Breast epithelium (tissue), 4 donors: ENCODE data around the gene DHDH. TPM values are rescaled to one million over a fixed set of nuclear protein-coding genes. Genes with fewer than 3 reads are reported as not detected.
"Not testable (repeated sequence)": the region's sequence is repeated elsewhere in the genome, so short reads cannot be mapped to it uniquely, and the experiment has no call there.

ENCODE experiments used
- DNase-seq, 2 donors: peaks; one replicate each; pipeline ENCODE4 v3.0.0-alpha.2; 2019; ENCODE audit warnings: low spot score in 2 of 2
- H3K27ac ChIP-seq, 2 donors: fragments of 200-600 bp; sonication (generic) in 1 of 2; one replicate each; pipeline ENCODE4 v1.5.1; 2016 to 2019; ENCODE audit warnings: mild to moderate bottlenecking in 1 of 2
- H3K27me3 ChIP-seq, 2 donors: fragments of 200-600 bp; sonication (generic) in 1 of 2; one replicate each; pipeline versions ENCODE4 v1.5.1 to v1.6.0; 2017 to 2019; ENCODE audit warnings: control low read depth in 1 of 2, mild to moderate bottlenecking in 1 of 2
- H3K36me3 ChIP-seq: fragments of 200-600 bp; one replicate; pipeline ENCODE4 v1.5.1; 2019
- H3K4me1 ChIP-seq, 2 donors: fragments of 200-600 bp; sonication (generic); one replicate each; pipeline ENCODE4 v1.5.1; 2016 to 2019; ENCODE audit warnings: control low read depth in 1 of 2
- H3K4me3 ChIP-seq, 3 donors: fragments of 200-600 bp; sonication (generic); 1 replicate in 2 of 3; 2 replicates in 1 of 3; pipeline ENCODE4 v1.5.1; 2016 to 2019; ENCODE audit warnings: mild to moderate bottlenecking in 3 of 3, moderate library complexity in 2 of 3
- H3K9me3 ChIP-seq, 2 donors: fragments of 200-600 bp; sonication (generic) in 1 of 2; one replicate each; pipeline ENCODE4 v1.5.1; 2016 to 2019; ENCODE audit warnings: control low read depth in 1 of 2
- POLR2A ChIP-seq: fragments of 450-650 bp; IDR thresholded peaks from one replicate; pipeline ENCODE4 v1.6.1; 2016; ENCODE audit warnings: antibody characterized with exemption, mild to moderate bottlenecking, moderate library complexity
- POLR2AphosphoS5 ChIP-seq, 3 donors: sonication (generic); formaldehyde crosslinking; IDR thresholded peaks; one replicate each; pipeline ENCODE4 v1.6.1; 2017; ENCODE audit warnings: antibody characterized with exemption in 3 of 3
- intact Hi-C: fragments of 100-400 bp; cut with DNase I; formaldehyde crosslinking; loops from one replicate; pipeline ENCODE4 v1.15.1; 2023; ENCODE audit warnings: low total_unique reads
- total RNA-seq, 3 donors: library from RNA; depleted of rRNA; stranded (reverse); fragments of >200 nt; gene quantifications; one replicate each; pipeline ENCODE4 v1.1.0, GENCODE V29; 2016
- TF ChIP-seq, protein P1 (sequence below), 3 donors: fragments of 450-650 bp; IDR thresholded peaks; one replicate each; pipeline ENCODE4 v1.5.1; 2016 to 2017; ENCODE audit warnings: antibody characterized with exemption in 3 of 3, mild to moderate bottlenecking in 3 of 3, moderate library complexity in 3 of 3

The DHDH gene
- total RNA-seq, 3 donors from 2014 or later: 0.96 to 1.3 TPM; not detected in 1

GRCh38 chr19:48918801-48919247 is 14.7 kb upstream of the DHDH start:
- intact Hi-C loops: no loop called here

DNA sequence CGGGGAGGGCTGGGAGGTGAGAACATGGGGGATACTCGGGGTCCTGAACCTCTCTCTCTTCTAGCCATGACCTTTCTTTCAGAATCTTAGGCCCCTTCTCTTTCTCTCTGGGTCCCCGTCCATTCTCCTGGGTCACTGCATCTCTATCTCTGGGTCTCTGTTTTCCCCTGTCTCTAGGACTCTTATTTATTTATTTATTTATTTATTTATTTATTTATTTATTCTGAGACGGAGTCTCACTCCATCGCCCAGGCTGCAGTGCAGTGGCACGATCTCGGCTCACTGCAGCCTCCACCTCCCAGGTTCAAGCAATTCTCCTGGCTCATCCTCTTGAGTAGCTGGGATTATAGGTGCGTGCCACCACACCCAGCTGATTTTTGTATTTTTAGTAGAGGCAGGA is 14.2 kb upstream of the DHDH start:
- H3K4me1 ChIP-seq, H3K4me3 ChIP-seq, H3K27me3 ChIP-seq, H3K27ac ChIP-seq, H3K9me3 ChIP-seq, DNase-seq, intact Hi-C loops, H3K36me3 ChIP-seq: not testable (repeated sequence)

More at GRCh38 chr19:48918801-48919247, 14.7 kb upstream of the DHDH start:
- DNase-seq: no peak
- H3K27me3 ChIP-seq: no peaks in the 10 kb centered on the region
- TF ChIP-seq, protein P1, sequence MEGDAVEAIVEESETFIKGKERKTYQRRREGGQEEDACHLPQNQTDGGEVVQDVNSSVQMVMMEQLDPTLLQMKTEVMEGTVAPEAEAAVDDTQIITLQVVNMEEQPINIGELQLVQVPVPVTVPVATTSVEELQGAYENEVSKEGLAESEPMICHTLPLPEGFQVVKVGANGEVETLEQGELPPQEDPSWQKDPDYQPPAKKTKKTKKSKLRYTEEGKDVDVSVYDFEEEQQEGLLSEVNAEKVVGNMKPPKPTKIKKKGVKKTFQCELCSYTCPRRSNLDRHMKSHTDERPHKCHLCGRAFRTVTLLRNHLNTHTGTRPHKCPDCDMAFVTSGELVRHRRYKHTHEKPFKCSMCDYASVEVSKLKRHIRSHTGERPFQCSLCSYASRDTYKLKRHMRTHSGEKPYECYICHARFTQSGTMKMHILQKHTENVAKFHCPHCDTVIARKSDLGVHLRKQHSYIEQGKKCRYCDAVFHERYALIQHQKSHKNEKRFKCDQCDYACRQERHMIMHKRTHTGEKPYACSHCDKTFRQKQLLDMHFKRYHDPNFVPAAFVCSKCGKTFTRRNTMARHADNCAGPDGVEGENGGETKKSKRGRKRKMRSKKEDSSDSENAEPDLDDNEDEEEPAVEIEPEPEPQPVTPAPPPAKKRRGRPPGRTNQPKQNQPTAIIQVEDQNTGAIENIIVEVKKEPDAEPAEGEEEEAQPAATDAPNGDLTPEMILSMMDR (IDR thresholded peaks at IDR 0.05): no peak
- TF ChIP-seq POLR2AphosphoS5 (IDR thresholded peaks at IDR 0.05): no peak
- TF ChIP-seq POLR2A: no peak
- H3K4me1 ChIP-seq: no peaks in the 10 kb centered on the region
- no peaks in the 10 kb centered on the region for H3K36me3 ChIP-seq
- no peak overlapping the region for H3K27ac ChIP-seq
- H3K4me3 ChIP-seq: no peak overlapping the region
- no peaks in the 10 kb centered on the region for H3K9me3 ChIP-seq

DNA sequence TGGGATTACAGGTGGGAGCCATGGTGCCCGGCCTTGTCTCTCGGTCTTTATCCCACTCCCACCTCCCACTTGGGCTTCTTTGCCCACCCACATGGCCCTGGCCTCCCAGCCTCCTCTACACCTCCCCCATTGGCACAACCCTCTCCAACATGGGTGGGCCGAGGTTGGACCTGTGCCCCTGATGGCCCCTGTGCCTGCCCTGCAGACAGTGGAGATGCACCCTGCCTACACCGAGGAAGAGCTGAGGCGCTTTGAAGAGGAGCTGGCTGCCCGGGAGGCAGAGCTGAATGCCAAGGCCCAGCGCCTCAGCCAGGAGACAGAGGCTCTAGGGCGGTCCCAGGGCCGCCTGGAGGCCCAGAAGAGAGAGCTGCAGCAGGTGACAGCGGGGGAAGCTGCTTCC is 12.6 kb upstream of the DHDH start:
- no peak for DNase-seq
- no peaks in the 10 kb centered on the region for H3K27me3 ChIP-seq
- no peak overlapping the region for H3K27ac ChIP-seq
- no peaks in the 10 kb centered on the region for H3K36me3 ChIP-seq
- TF ChIP-seq POLR2A: no peak
- TF ChIP-seq, protein P1 (IDR thresholded peaks at IDR 0.05): no peak
- no peak for TF ChIP-seq POLR2AphosphoS5 (IDR thresholded peaks at IDR 0.05)
- no peaks in the 10 kb centered on the region for H3K4me1 ChIP-seq
- H3K4me3 ChIP-seq: no peak overlapping the region
- no peaks in the 10 kb centered on the region for H3K9me3 ChIP-seq
- intact Hi-C loops: no loop called here

DNA sequence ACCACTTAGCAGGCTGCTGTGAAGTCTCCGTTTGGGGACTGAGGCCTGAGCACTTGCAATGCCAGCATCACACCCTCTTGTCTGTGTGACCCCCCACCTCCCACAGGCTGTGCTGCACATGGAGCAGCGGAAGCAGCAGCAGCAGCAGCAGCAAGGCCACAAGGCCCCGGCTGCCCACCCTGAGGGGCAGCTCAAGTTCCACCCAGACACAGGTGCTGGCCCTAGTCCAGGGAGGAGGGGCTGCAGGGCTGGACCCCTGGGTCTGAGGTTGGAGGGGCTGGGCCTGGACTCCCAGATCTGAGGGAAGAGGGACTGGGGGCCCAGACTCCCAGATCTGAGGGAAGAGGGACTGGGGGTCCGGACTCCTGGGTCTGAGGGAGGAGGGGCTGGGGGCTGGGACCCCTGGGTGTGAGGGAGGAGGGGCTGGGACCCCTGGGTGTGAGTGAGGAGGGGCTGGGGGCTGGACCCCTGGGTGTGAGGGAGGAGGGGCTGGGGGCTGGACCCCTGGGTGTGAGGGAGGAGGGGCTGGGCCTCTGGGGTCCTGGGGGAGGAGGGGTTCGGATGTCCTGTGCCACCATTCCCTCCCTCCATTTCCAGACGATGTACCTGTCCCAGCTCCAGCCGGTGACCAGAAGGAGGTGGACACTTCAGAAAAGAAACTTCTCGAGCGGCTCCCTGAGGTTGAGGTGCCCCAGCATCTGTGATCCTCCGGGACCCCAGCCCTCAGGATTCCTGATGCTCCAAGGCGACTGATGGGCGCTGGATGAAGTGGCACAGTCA is 11.6 kb upstream of the DHDH start:
- intact Hi-C loops: no loop called here
- Histone ChIP-seq H3K4me1 (no peaks in the 10 kb centered on the region), H3K36me3 (no peaks in the 10 kb centered on the region), H3K27ac (no peak overlapping the region), H3K27me3 (no peaks in the 10 kb centered on the region), H3K9me3 (no peaks in the 10 kb centered on the region), H3K4me3 (no peak overlapping the region)
- no peak for TF ChIP-seq POLR2AphosphoS5 (IDR thresholded peaks at IDR 0.05)
- no peak for TF ChIP-seq POLR2A
- TF ChIP-seq, protein P1 (IDR thresholded peaks at IDR 0.05): no peak
- DNase-seq: no peak

DNA sequence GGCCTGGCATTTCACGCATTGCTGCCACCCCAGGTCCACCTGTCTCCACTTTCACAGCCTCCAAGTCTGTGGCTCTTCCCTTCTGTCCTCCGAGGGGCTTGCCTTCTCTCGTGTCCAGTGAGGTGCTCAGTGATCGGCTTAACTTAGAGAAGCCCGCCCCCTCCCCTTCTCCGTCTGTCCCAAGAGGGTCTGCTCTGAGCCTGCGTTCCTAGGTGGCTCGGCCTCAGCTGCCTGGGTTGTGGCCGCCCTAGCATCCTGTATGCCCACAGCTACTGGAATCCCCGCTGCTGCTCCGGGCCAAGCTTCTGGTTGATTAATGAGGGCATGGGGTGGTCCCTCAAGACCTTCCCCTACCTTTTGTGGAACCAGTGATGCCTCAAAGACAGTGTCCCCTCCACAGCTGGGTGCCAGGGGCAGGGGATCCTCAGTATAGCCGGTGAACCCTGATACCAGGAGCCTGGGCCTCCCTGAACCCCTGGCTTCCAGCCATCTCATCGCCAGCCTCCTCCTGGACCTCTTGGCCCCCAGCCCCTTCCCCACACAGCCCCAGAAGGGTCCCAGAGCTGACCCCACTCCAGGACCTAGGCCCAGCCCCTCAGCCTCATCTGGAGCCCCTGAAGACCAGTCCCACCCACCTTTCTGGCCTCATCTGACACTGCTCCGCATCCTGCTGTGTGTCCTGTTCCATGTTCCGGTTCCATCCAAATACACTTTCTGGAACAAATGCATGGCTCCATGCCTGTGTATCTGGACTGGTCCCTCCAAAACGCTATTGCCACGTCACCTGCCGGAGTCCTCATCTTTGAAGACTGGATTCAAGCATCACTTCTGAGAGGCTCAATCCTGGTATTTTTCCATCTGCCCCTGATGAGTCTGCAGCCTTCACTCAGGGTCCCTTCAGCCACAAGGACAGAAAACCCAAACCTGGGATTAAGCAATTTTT is 10.7 kb upstream of the DHDH start:
- Histone ChIP-seq H3K9me3 (no peaks in the 10 kb centered on the region), H3K36me3 (no peaks in the 10 kb centered on the region), H3K27ac (no peak overlapping the region), H3K27me3 (no peaks in the 10 kb centered on the region), H3K4me1 (no peaks in the 10 kb centered on the region), H3K4me3 (no peak overlapping the region)
- DNase-seq: no peak
- no peak for TF ChIP-seq POLR2AphosphoS5 (IDR thresholded peaks at IDR 0.05)
- TF ChIP-seq POLR2A: no peak
- TF ChIP-seq, protein P1 (IDR thresholded peaks at IDR 0.05): no peak
- intact Hi-C loops: no loop called here
